Spleen (tissue), 7 donors: Measurements from ENCODE around the gene UHRF1.

Experiments used
- CTCF ChIP-seq, 11 experiments: fragments of 200-600 bp in 7 of 11; fragments of 450-650 bp in 4 of 11; sonication (generic) in 4 of 11; IDR thresholded peaks in 8 of 11; conservative IDR thresholded peaks in 3 of 11; 1 replicate in 7 of 11; 2 replicates in 4 of 11; pipeline versions ENCODE4 v1.4.0 to v1.8.0; 2016 to 2021; ENCODE audit warnings: antibody characterized with exemption in 11 of 11, inconsistent platforms in 4 of 11, mild to moderate bottlenecking in 1 of 11
- POLR2A ChIP-seq, 3 donors: fragments of 450-650 bp; IDR thresholded peaks; one replicate each; pipeline ENCODE4 v1.5.1; 2017; ENCODE audit warnings: antibody characterized with exemption in 3 of 3, mild to moderate bottlenecking in 1 of 3
- POLR2AphosphoS5 ChIP-seq, 3 donors: sonication (generic); formaldehyde crosslinking; IDR thresholded peaks; one replicate each; pipeline ENCODE4 v1.5.1; 2017; ENCODE audit warnings: antibody characterized with exemption in 3 of 3
- donor health status: DM: no; HTN: no; CAD: no; lungs with moderate emphysema.
- donor health status: DM: no; HTN: no; CAD: no.
- donor health status: DM: no; HTN: no; CAD: no.

GRCh38 chr19:4986056-4986455, 76.8 kb downstream of the UHRF1 start:
- TF ChIP-seq POLR2A (IDR thresholded peaks at IDR 0.05) (no peak), CTCF (IDR thresholded peaks at IDR 0.05 in 8 of 11, conservative IDR thresholded peaks at IDR 0.05 in 3 of 11) (no peak), POLR2AphosphoS5 (IDR thresholded peaks at IDR 0.05) (no peak)
